ENCODE results near the gene SIRT5. TPM values are rescaled to one million over a fixed set of nuclear protein-coding genes. Genes with fewer than 3 reads are reported as not detected.

SIRT5 gene
- total and polyA plus RNA-seq, 12 donors = 10.8 to 60.1 (median 46.2) TPM

GRCh38 chr6:13574149-13574570, 241 bp upstream of the SIRT5 start:
- peak; percentile 30 to 76 (median 49) for TF ChIP-seq CTCF (IDR thresholded peaks at IDR 0.05)
- Histone ChIP-seq H3K36me3 (peaks cover 0 to 4% (median 0%) of the 10 kb centered on the region in 9 donors), H3K9me3 (peaks cover 0 to 5% (median 0%) of the 10 kb centered on the region in 11 donors), H3K4me1 (peaks cover 4 to 32% (median 21%) of the 10 kb centered on the region in 9 donors), H3K27ac (peak overlapping the region; percentile 87 to 100 (median 98)), H3K4me3 (peak overlapping the region; percentile 53 to 90 (median 74)), H3K27me3 (no peaks in the 10 kb centered on the region)
- DNase-seq = peak; percentile 92 to 93
- 0 to 1% methylated on average over 41 to 46 of the region's 46 CpGs for WGBS, 2 donors
- ATAC-seq = peak; percentile 95 to 97 (median 96)
- intact Hi-C loops (cut with DNase I) = loop anchor here in 8 of 10 donors (2.0 to 10.0 kb wide), 5 partner anchors 87 to 239 kb away; partner anchors contain the start of gene GFOD1 (in 6 of the 8)

GRCh38 chr6:13575377-13575775, 975 bp downstream of the SIRT5 start:
- Histone ChIP-seq H3K4me3 (peak overlapping the region; percentile 53 to 90 (median 74)), H3K27ac (peak overlapping the region; percentile 87 to 100 (median 98)), H3K9me3 (peaks cover 0 to 5% (median 0%) of the 10 kb centered on the region in 11 donors), H3K27me3 (no peaks in the 10 kb centered on the region), H3K36me3 (peaks cover 0 to 11% (median 4%) of the 10 kb centered on the region in 9 donors), H3K4me1 (peaks cover 4 to 37% (median 21%) of the 10 kb centered on the region in 9 donors)
- intact Hi-C loops (cut with DNase I) = loop anchor here in 8 of 10 donors (2.0 to 10.0 kb wide), 6 partner anchors 37 to 241 kb away; partner anchors contain the start of gene GFOD1 (in 3 of the 8)
- TF ChIP-seq CTCF (IDR thresholded peaks at IDR 0.05) = peak; percentile 77 to 87 (median 83)
- DNase-seq = no peak
- ATAC-seq = no peak
- 27 to 31% methylated on average over 3 of the region's 3 CpGs for WGBS, 2 donors

- Histone ChIP-seq H3K27ac (peak overlapping the region in 7 of 10 donors; percentile 19 to 100 (median 97)), H3K4me3 (no peak overlapping the region), H3K36me3 (peaks cover 0 to 17% (median 4%) of the 10 kb centered on the region in 9 donors), H3K4me1 (peaks cover 4 to 37% (median 21%) of the 10 kb centered on the region in 9 donors), H3K9me3 (peaks cover 0 to 5% (median 0%) of the 10 kb centered on the region in 11 donors), H3K27me3 (no peaks in the 10 kb centered on the region)
- DNase-seq (no peak), ATAC-seq (no peak)
- TF ChIP-seq CTCF (IDR thresholded peaks at IDR 0.05) = no peak
- intact Hi-C loops (cut with DNase I) = loop anchor here in 7 of 10 donors (5.0 to 10.0 kb wide), 4 partner anchors 36 to 241 kb away; partner anchors contain the start of gene GFOD1 (in 2 of the 7)
- 94 to 96% methylated on average over 3 of the region's 3 CpGs for WGBS, 2 donors
Observed at GRCh38 chr6:13576017-13576416, 1.6 kb downstream of the SIRT5 start.

GRCh38 chr6:13577926-13578325, 3.5 kb downstream of the SIRT5 start:
- Histone ChIP-seq H3K27ac (peak overlapping the region in 5 of 10 donors; percentile 36 to 89 (median 78)), H3K9me3 (peaks cover 0 to 5% (median 0%) of the 10 kb centered on the region in 11 donors), H3K27me3 (no peaks in the 10 kb centered on the region), H3K4me3 (no peak overlapping the region), H3K4me1 (peaks cover 4 to 46% (median 17%) of the 10 kb centered on the region in 9 donors), H3K36me3 (peaks cover 0 to 34% (median 8%) of the 10 kb centered on the region in 9 donors)
- DNase-seq = no peak
- intact Hi-C loops (cut with DNase I) = loop anchor here in 7 of 10 donors (5.0 to 10.0 kb wide), 4 partner anchors 34 to 243 kb away; partner anchors contain the start of gene GFOD1 (in 2 of the 7)
- no peak for TF ChIP-seq CTCF (IDR thresholded peaks at IDR 0.05)
- no peak for ATAC-seq
- 90 to 96% methylated on average over 3 of the region's 3 CpGs for WGBS, 2 donors
